ENCODE measurements around the gene MSMP. TPM values are rescaled to one million over a fixed set of nuclear protein-coding genes. Genes with fewer than 3 reads are reported as not detected.

MSMP gene
- total and polyA plus RNA-seq, 9 of the 15 experiments (the other 6 are each of a cell fraction or from before 2014, with no cell fraction given) = 0.60 TPM; not detected in 8

DNA sequence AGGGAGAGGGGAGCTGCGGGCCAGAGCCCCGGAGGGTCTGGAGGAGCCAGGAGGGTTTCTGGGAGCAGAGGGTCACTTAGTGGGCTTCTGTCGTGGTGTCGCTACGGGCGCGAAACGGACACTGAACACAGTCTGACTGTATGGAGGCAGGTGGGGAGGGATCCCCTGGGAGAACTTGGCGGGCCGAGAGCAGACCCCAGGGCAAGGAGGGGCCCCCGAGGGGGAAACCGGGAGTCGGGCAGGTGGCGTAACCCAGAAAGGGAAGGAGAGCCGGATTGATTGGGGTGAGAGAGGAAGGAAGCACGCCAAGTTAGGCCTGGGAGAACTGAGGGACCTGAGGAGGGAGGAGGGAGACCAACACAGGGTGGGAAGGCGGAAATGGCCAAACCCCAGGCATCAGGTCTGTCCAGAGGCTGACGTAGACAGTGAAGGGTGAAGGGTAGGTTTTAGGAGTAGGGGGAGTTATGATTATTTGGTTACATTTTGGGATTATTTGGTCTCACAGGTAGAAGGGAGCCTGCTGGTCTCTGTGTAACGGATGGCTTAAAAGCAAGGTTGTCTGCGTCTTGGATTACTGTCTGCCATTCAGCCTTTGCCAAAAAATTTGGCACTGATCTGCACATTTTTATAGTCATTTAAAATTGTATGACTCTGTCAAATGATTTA, 3.3 kb upstream of the MSMP start (continued):
- TF ChIP-seq, protein P1, sequence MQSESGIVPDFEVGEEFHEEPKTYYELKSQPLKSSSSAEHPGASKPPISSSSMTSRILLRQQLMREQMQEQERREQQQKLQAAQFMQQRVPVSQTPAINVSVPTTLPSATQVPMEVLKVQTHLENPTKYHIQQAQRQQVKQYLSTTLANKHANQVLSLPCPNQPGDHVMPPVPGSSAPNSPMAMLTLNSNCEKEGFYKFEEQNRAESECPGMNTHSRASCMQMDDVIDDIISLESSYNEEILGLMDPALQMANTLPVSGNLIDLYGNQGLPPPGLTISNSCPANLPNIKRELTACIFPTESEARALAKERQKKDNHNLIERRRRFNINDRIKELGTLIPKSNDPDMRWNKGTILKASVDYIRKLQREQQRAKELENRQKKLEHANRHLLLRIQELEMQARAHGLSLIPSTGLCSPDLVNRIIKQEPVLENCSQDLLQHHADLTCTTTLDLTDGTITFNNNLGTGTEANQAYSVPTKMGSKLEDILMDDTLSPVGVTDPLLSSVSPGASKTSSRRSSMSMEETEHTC (IDR thresholded peaks at IDR 0.05) = no peak
- TF ChIP-seq DMBX1 (CRISPR knock-in tag; IDR thresholded peaks at IDR 0.05; ENCODE audit: borderline replicate concordance) (no peak), ZNF592 (IDR thresholded peaks at IDR 0.05) (0 out of 2 replicates have a peak, but pooled peaks have one; percentile 28), MGA (IDR thresholded peaks at IDR 0.05) (no peak), NFE2L1 (tag; IDR thresholded peaks at IDR 0.05; ENCODE audit: borderline replicate concordance, low read depth) (no peak), MYC (IDR thresholded peaks at IDR 0.05; ENCODE audit: low read depth, low read length) (0 out of 2 replicates have a peak, but pooled peaks have one; percentile 13), MYC (CRISPR knock-in tag; IDR thresholded peaks at IDR 0.05; ENCODE audit: borderline replicate concordance, low read depth) (no peak), SUPT5H (IDR thresholded peaks at IDR 0.05) (peak; percentile 56)

Measured in K562 (cell line).